PC-3 (cell line): ENCODE measurements around the gene CCDC194. TPM values are rescaled to one million over a fixed set of nuclear protein-coding genes. Genes with fewer than 3 reads are reported as not detected.

Experiments
- ATAC-seq: fragments of 200-7000 bp; cut with Tn5 transposase; 2 replicates; pipeline ENCODE4 v1.9.1; 2020; ENCODE audit warnings: mild to moderate bottlenecking, moderate library complexity
- BruUV-seq: library from RNA; stranded (reverse); fragments of 400-500 nt; replicated peaks from 2 replicates; lab custom pipeline; 2021; lab: Mats Ljungman, UMichigan
- CTCF ChIA-PET: fragments of 300-600 bp; sonication (Branson Sonifier 250); formaldehyde crosslinking; loops from one replicate; lab custom pipeline; 2022; ENCODE audit warnings: antibody characterized with exemption; lab: Charles Lee
- POLR2A ChIA-PET: fragments of 300-600 bp; sonication (Branson Sonifier 250); formaldehyde crosslinking; loops from one replicate; lab custom pipeline; 2022; ENCODE audit warnings: antibody characterized with exemption; ENCODE audit not compliant: unreplicated experiment; lab: Charles Lee
- DNase-seq: peaks from one replicate; pipeline ENCODE4 v3.0.0-alpha.2; 2015
- H2AFZ ChIP-seq: fragments of 300-600 bp; sonication (generic); 2 replicates; pipeline ENCODE4 v1.6.0; 2016; ENCODE audit warnings: antibody characterized with exemption, low read length
- H3F3A ChIP-seq: fragments of 300-600 bp; sonication (generic); one replicate; pipeline ENCODE4 v1.6.0; 2017; ENCODE audit warnings: antibody characterized with exemption, low read length, control low read depth, mild to moderate bottlenecking; ENCODE audit not compliant: unreplicated experiment
- H3K27ac ChIP-seq: fragments of 300-600 bp; sonication (generic); 2 replicates; pipeline ENCODE4 v1.5.1; 2016; ENCODE audit warnings: mild to moderate bottlenecking, low read length
- H3K27me3 ChIP-seq: fragments of 300-600 bp; sonication (generic); 2 replicates; pipeline ENCODE4 v1.6.1; 2016; ENCODE audit warnings: low read length, mixed read lengths
- H3K36me3 ChIP-seq: fragments of 300-600 bp; sonication (generic); 2 replicates; pipeline ENCODE4 v1.6.1; 2016; ENCODE audit warnings: low read depth, mixed run types, low read length, mixed read lengths
- H3K4me1 ChIP-seq: fragments of 300-600 bp; sonication (generic); 2 replicates; pipeline ENCODE4 v1.5.1; 2016; ENCODE audit warnings: low read length; ENCODE audit not compliant: insufficient read depth
- H3K4me2 ChIP-seq: fragments of 300-600 bp; sonication (generic); 2 replicates; pipeline ENCODE4 v1.6.0; 2016; ENCODE audit warnings: low read length
- H3K4me3 ChIP-seq: fragments of 300-600 bp; sonication (generic); 2 replicates; pipeline ENCODE4 v1.5.1; 2016; ENCODE audit warnings: mild to moderate bottlenecking, low read length, mixed read lengths
- H3K79me2 ChIP-seq: fragments of 300-600 bp; sonication (generic); 2 replicates; pipeline ENCODE4 v1.6.1; 2017; ENCODE audit warnings: low read length, mixed read lengths
- H3K9ac ChIP-seq: fragments of 300-600 bp; sonication (generic); 2 replicates; pipeline ENCODE4 v1.6.0; 2016; ENCODE audit warnings: mild to moderate bottlenecking, low read length
- H3K9me2 ChIP-seq: fragments of 300-600 bp; sonication (generic); replicated peaks from 2 replicates; pipeline ENCODE4 v1.6.1; 2016; ENCODE audit warnings: mixed run types, low read length, mixed read lengths
- H3K9me3 ChIP-seq: fragments of 300-600 bp; sonication (generic); 2 replicates; pipeline ENCODE4 v1.6.1; 2016; ENCODE audit warnings: low read length, mixed read lengths
- H4K20me1 ChIP-seq: fragments of 300-600 bp; sonication (generic); 2 replicates; pipeline ENCODE4 v1.6.1; 2016; ENCODE audit warnings: low read length, mixed read lengths
- EZH2 ChIP-seq: fragments of 300-600 bp; sonication (generic); IDR thresholded peaks from one replicate; pipeline ENCODE4 v1.6.1; 2017; ENCODE audit warnings: antibody characterized with exemption, mild to moderate bottlenecking, low read length; ENCODE audit not compliant: unreplicated experiment
- EZH2phosphoT487 ChIP-seq: fragments of 300-600 bp; sonication (generic); IDR thresholded peaks from 2 replicates; pipeline ENCODE4 v1.6.1; 2018; ENCODE audit warnings: mild to moderate bottlenecking, antibody characterized with exemption, low read length, borderline replicate concordance
- intact Hi-C: fragments of 100-400 bp; cut with micrococcal nuclease; formaldehyde crosslinking; loops from 2 replicates; pipeline ENCODE4 v1.9.0; 2023
- total RNA-seq: library from RNA; depleted of rRNA; stranded (reverse); fragments of >200 nt; gene quantifications from 2 replicates; pipeline ENCODE4 v1.2.3, GENCODE V29; 2014
- TF ChIP-seq, protein P1 (sequence below): fragments of 300-600 bp; sonication (generic); conservative IDR thresholded peaks from 2 replicates; pipeline ENCODE4 v1.5.1; 2017; ENCODE audit warnings: antibody characterized with exemption, low read depth, mild to moderate bottlenecking, low read length

CCDC194 gene
- total RNA-seq, 1 experiment from 2014 or later, result not detected

DNA sequence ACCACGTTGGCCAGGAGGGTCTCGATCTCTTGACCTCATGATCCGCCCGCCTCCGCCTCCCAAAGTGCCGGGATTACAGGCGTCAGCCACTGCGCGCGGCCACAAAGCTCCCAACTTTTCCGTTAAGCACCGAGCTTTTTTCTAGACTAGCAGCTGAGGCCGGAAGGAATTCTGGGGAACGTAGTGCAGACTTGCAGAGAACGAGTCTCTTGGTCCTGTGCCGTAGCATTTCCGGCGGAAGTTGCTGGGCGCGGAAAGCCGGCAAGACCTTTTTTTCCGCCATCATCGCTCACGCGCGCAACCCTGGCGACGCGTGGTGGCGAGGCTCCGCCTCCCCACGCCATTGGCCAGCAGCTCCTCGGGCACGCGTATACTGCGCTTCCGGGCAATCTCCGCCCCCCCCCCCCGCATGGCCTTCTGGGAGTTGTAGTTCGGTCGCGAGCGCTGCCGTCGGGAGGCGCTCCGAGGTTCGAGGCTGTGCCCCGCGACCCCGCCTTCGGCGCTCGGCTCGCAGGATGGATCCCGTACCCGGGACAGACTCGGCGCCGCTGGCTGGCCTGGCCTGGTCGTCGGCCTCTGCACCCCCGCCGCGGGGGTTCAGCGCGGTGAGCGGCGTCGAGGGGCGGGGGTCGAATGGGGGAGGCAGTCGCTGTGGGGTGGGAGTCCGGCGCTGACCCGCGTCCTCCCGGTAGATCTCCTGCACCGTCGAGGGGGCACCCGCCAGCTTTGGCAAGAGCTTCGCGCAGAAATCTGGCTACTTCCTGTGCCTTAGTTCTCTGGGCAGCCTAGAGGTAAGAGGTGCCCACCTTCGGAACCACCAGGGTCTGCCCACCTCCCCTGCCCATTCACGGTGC lies 25.9 kb upstream of the CCDC194 start, which contains the start of gene MVB12A:
Gene MVB12A (plus strand): TSS at position 427 of the 854 bp plus-strand sequence. CDS start 89 bp downstream, at position 516.
- intact Hi-C loops, result loop anchor here (1.0 kb wide), 1 partner anchor 29 kb away; no protein-coding TSS in a partner anchor
- H4K20me1 ChIP-seq, result no peaks in the 10 kb centered on the region
- TF ChIP-seq, protein P1, sequence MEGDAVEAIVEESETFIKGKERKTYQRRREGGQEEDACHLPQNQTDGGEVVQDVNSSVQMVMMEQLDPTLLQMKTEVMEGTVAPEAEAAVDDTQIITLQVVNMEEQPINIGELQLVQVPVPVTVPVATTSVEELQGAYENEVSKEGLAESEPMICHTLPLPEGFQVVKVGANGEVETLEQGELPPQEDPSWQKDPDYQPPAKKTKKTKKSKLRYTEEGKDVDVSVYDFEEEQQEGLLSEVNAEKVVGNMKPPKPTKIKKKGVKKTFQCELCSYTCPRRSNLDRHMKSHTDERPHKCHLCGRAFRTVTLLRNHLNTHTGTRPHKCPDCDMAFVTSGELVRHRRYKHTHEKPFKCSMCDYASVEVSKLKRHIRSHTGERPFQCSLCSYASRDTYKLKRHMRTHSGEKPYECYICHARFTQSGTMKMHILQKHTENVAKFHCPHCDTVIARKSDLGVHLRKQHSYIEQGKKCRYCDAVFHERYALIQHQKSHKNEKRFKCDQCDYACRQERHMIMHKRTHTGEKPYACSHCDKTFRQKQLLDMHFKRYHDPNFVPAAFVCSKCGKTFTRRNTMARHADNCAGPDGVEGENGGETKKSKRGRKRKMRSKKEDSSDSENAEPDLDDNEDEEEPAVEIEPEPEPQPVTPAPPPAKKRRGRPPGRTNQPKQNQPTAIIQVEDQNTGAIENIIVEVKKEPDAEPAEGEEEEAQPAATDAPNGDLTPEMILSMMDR, result no peak
- TF ChIP-seq EZH2 (no peak), EZH2phosphoT487 (no peak)
- no peaks in the 10 kb centered on the region for H3K36me3 ChIP-seq
- CTCF ChIA-PET, result no interaction called here
- POLR2A ChIA-PET, result interaction anchor here (0.5 to 0.8 kb wide), 6 partner anchors 24 to 1325 kb away, joined by 3 to 6 read pairs (median 4); partner anchors contain the start of gene ANO8
- ATAC-seq (peak; percentile 93), DNase-seq (peak; percentile 99)
- H3K27me3 ChIP-seq, result no peaks in the 10 kb centered on the region
- H2AFZ ChIP-seq, result peak within 1 kb of the TSS; percentile 98
- no TSS peak for BruUV-seq
- peak within 1 kb of the TSS; percentile 34 for H3K27ac ChIP-seq
- peak within 1 kb of the TSS; percentile 88 for H3K4me3 ChIP-seq
- H3F3A ChIP-seq, result no peaks in the 10 kb centered on the region
- no peaks in the 10 kb centered on the region for H3K9me3 ChIP-seq
- peaks cover 16% of the 10 kb centered on the region; the same call in 1 of the 2 replicates for H3K4me1 ChIP-seq
- H3K9me2 ChIP-seq, result no peaks in the 10 kb centered on the region
- H3K4me2 ChIP-seq, result peak within 1 kb of the TSS; percentile 96
- H3K9ac ChIP-seq, result peak within 1 kb of the TSS; percentile 69
- H3K79me2 ChIP-seq, result peaks cover 7% of the 10 kb centered on the region; the same call in 1 of the 2 replicates

DNA sequence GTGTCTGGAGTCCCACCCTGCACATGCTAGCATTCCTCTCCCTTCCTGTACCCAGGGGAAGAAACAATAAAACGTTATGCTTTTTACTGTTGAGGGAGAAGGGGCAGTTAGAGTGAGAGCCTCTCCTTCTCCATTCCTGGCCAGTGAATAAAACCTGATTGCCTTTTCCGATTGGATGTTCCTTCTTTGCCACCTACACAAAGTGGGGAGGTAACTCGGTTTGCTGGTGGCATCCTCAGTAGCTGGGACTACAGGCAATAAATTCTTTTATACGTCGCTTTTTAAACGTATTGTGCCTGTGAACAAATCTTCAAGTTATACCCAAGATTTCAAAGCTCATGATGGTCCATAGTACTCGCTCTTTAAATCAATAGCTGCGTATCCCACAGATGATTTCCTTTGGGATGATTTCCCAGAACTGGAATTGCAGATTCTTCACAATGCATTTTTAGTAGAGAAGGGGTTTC lies 25.2 kb upstream of the CCDC194 start:
- H3K4me3 ChIP-seq, result peak overlapping the region; percentile 88
- peak overlapping the region; percentile 87 for H3K4me2 ChIP-seq
- peaks cover 16% of the 10 kb centered on the region; the same call in 1 of the 2 replicates for H3K4me1 ChIP-seq
- no peaks in the 10 kb centered on the region for H3K27me3 ChIP-seq
- H2AFZ ChIP-seq, result peak overlapping the region; percentile 92
- ChIA-PET POLR2A (interaction anchor here (0.5 to 0.7 kb wide), 4 partner anchors 25 to 1326 kb away, joined by 4 to 6 read pairs (median 4); no protein-coding TSS in a partner anchor), CTCF (no interaction called here)
- TF ChIP-seq EZH2, result no peak
- TF ChIP-seq, protein P1, result no peak
- TF ChIP-seq EZH2phosphoT487, result no peak
- ATAC-seq (no peak), DNase-seq (no peak)
- H3K9ac ChIP-seq, result peak overlapping the region; percentile 69
- no peaks in the 10 kb centered on the region for H3F3A ChIP-seq
- no peaks in the 10 kb centered on the region for H3K9me2 ChIP-seq
- no peaks in the 10 kb centered on the region for H4K20me1 ChIP-seq
- no peaks in the 10 kb centered on the region for H3K36me3 ChIP-seq
- peak overlapping the region; percentile 34 for H3K27ac ChIP-seq
- H3K79me2 ChIP-seq, result peaks cover 7% of the 10 kb centered on the region; the same call in 1 of the 2 replicates
- H3K9me3 ChIP-seq, result no peaks in the 10 kb centered on the region
- intact Hi-C loops, result loop anchor here (1.0 kb wide), 1 partner anchor 28 kb away; no protein-coding TSS in a partner anchor
- TSS peak; percentile 99 for BruUV-seq
